HepG2 (cell line): ENCODE data around the gene TBC1D26. TPM values are rescaled to one million over a fixed set of nuclear protein-coding genes. Genes with fewer than 3 reads are reported as not detected.
A peak's percentile ranks its signal among the peaks of the same experiment; 100 is the strongest.

ENCODE experiments used
- DR1 ChIP-seq: sonication (generic); formaldehyde crosslinking; IDR thresholded peaks from 2 replicates; pipeline ENCODE4 v1.8.0; 2021; ENCODE audit warnings: mild to moderate bottlenecking, missing genetic modification reagents, inconsistent platforms
- GATAD1 ChIP-seq: IDR thresholded peaks from 2 replicates; pipeline ENCODE4 v1.6.1; 2016; ENCODE audit warnings: missing genetic modification reagents, missing compliant biosample characterization
- HNRNPLL ChIP-seq: fragments of 200-400 bp; formaldehyde crosslinking; IDR thresholded peaks from 2 replicates; pipeline ENCODE4 v1.6.1; 2017; ENCODE audit warnings: mild to moderate bottlenecking, low read depth, low read length; ENCODE audit not compliant: poor library complexity, severe bottlenecking
- KMT2B ChIP-seq: IDR thresholded peaks from 2 replicates; pipeline ENCODE4 v1.6.1; 2016; ENCODE audit warnings: missing genetic modification reagents, missing compliant biosample characterization
- MXI1 ChIP-seq: IDR thresholded peaks from 3 replicates; pipeline ENCODE4 v1.6.1; 2012; ENCODE audit warnings: low read depth, low read length, inconsistent platforms, borderline replicate concordance
- NR2C2 ChIP-seq: sonication (generic); formaldehyde crosslinking; IDR thresholded peaks from 2 replicates; pipeline ENCODE4 v1.4.0; 2020; ENCODE audit warnings: missing genetic modification reagents, mild to moderate bottlenecking, moderate library complexity, borderline replicate concordance
- ONECUT2 ChIP-seq: sonication (generic); formaldehyde crosslinking; IDR thresholded peaks from 2 replicates; pipeline ENCODE4 v1.4.0; 2020; ENCODE audit warnings: missing genetic modification reagents
- ZFX ChIP-seq: sonication (generic); formaldehyde crosslinking; IDR thresholded peaks from 2 replicates; pipeline ENCODE4 v1.4.0; 2020; ENCODE audit warnings: mild to moderate bottlenecking, low read depth, missing genetic modification reagents, moderate library complexity
- ZNF263 ChIP-seq: sonication (generic); formaldehyde crosslinking; IDR thresholded peaks from 2 replicates; pipeline ENCODE4 v1.4.0; 2020; ENCODE audit warnings: missing genetic modification reagents
- polyA plus RNA-seq, 8 experiments: library from polyadenylated mRNA; depleted of rRNA in 3 of 8; stranded (reverse) in 7 of 8; unstranded in 1 of 8; fragments of >200 nt; fragmentation: Illumina TruSeq in 4 of 8; extraction: Trizol in 4 of 8; gene quantifications; 2 replicates each; pipeline versions ENCODE4 v1.2.1 to v1.2.3, GENCODE V29; 2011 to 2016; ENCODE audit warnings: low read depth in 4 of 8, missing spikeins in 1 of 8, mixed read lengths in 1 of 8; ENCODE audit not compliant: insufficient read depth in 1 of 8
- total RNA-seq, 5 experiments: library from RNA; depleted of rRNA; stranded (reverse); fragments of >200 nt; fragmentation: Illumina TruSeq; extraction: Trizol; gene quantifications; 2 replicates each; pipeline ENCODE4 v1.2.3, GENCODE V29; 2016; ENCODE audit warnings: low read depth in 1 of 5
- TF ChIP-seq, protein P1 (sequence below): sonication (generic); formaldehyde crosslinking; IDR thresholded peaks from 2 replicates; pipeline ENCODE4 v1.4.0; 2020; ENCODE audit warnings: missing genetic modification reagents
- TF ChIP-seq, protein P2 (sequence below): fragments of 450-650 bp; IDR thresholded peaks from 2 replicates; pipeline ENCODE4 v1.6.1; 2016
- TF ChIP-seq, protein P3 (sequence below): sonication (generic); formaldehyde crosslinking; IDR thresholded peaks from 2 replicates; pipeline ENCODE4 v1.5.0; 2020; ENCODE audit warnings: mild to moderate bottlenecking, missing genetic modification reagents, borderline replicate concordance
- TF ChIP-seq, protein P4 (sequence below): sonication (generic); IDR thresholded peaks from 2 replicates; pipeline ENCODE4 v1.6.1; 2016; ENCODE audit warnings: low read depth, borderline replicate concordance
- TF ChIP-seq, protein P5 (sequence below): sonication (generic); formaldehyde crosslinking; IDR thresholded peaks from 2 replicates; pipeline ENCODE4 v1.4.0; 2020; ENCODE audit warnings: mild to moderate bottlenecking, missing genetic modification reagents
- TF ChIP-seq, protein P6 (sequence below): IDR thresholded peaks from 2 replicates; pipeline ENCODE4 v1.6.1; 2016; ENCODE audit warnings: low read depth, borderline replicate concordance

The TBC1D26 gene
- total and polyA plus RNA-seq, 2 of the 13 experiments (the other 11 are each of a cell fraction or from before 2014, with no cell fraction given): 0.33 TPM; not detected in 1

DNA sequence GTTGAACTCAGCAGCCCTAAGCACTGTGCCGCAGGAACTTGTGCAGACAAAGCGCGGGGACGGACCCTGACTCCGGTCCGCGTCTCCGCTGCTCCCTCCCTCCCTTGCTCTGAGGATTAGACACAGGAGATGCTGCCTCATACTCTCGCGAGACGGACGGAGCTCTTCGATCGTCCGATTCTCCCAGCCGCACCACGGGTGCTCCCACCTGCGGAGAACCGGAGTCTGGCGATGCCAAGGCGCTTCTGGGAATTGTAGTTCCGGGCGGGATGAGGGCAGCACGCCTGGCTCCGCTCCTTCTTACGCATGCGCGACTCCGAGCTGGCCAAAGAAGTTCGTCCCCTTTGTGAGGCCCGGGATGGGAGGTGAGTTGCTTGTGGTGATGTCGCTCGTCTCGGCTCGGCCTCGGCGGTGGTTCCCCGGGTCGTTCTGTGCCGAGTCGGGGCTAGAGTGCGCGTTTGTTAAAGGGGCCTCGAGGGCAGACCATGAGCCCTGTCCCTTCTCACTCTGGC, 32.6 kb upstream of the TBC1D26 start, which contains the start of gene ZNF286A (continued):
- TF ChIP-seq NR2C2 (CRISPR knock-in tag): peak; percentile 53
- TF ChIP-seq DR1 (CRISPR knock-in tag): 0 out of 2 replicates have a peak, but pooled peaks have one; percentile 27
- TF ChIP-seq, protein P1, sequence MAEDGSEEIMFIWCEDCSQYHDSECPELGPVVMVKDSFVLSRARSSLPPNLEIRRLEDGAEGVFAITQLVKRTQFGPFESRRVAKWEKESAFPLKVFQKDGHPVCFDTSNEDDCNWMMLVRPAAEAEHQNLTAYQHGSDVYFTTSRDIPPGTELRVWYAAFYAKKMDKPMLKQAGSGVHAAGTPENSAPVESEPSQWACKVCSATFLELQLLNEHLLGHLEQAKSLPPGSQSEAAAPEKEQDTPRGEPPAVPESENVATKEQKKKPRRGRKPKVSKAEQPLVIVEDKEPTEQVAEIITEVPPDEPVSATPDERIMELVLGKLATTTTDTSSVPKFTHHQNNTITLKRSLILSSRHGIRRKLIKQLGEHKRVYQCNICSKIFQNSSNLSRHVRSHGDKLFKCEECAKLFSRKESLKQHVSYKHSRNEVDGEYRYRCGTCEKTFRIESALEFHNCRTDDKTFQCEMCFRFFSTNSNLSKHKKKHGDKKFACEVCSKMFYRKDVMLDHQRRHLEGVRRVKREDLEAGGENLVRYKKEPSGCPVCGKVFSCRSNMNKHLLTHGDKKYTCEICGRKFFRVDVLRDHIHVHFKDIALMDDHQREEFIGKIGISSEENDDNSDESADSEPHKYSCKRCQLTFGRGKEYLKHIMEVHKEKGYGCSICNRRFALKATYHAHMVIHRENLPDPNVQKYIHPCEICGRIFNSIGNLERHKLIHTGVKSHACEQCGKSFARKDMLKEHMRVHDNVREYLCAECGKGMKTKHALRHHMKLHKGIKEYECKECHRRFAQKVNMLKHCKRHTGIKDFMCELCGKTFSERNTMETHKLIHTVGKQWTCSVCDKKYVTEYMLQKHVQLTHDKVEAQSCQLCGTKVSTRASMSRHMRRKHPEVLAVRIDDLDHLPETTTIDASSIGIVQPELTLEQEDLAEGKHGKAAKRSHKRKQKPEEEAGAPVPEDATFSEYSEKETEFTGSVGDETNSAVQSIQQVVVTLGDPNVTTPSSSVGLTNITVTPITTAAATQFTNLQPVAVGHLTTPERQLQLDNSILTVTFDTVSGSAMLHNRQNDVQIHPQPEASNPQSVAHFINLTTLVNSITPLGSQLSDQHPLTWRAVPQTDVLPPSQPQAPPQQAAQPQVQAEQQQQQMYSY: peak; percentile 76; the same call in 1 of the 2 replicates
- TF ChIP-seq, protein P2, sequence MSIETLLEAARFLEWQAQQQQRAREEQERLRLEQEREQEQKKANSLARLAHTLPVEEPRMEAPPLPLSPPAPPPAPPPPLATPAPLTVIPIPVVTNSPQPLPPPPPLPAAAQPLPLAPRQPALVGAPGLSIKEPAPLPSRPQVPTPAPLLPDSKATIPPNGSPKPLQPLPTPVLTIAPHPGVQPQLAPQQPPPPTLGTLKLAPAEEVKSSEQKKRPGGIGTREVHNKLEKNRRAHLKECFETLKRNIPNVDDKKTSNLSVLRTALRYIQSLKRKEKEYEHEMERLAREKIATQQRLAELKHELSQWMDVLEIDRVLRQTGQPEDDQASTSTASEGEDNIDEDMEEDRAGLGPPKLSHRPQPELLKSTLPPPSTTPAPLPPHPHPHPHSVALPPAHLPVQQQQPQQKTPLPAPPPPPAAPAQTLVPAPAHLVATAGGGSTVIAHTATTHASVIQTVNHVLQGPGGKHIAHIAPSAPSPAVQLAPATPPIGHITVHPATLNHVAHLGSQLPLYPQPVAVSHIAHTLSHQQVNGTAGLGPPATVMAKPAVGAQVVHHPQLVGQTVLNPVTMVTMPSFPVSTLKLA: peak; percentile 51; the same call in 1 of the 2 replicates
- TF ChIP-seq ZNF263 (CRISPR knock-in tag): peak; percentile 97
- TF ChIP-seq ZFX (CRISPR knock-in tag): peak; percentile 78
- peak; percentile 46 for TF ChIP-seq HNRNPLL
- TF ChIP-seq GATAD1 (CRISPR knock-in tag): peak; percentile 67
- TF ChIP-seq, protein P3, sequence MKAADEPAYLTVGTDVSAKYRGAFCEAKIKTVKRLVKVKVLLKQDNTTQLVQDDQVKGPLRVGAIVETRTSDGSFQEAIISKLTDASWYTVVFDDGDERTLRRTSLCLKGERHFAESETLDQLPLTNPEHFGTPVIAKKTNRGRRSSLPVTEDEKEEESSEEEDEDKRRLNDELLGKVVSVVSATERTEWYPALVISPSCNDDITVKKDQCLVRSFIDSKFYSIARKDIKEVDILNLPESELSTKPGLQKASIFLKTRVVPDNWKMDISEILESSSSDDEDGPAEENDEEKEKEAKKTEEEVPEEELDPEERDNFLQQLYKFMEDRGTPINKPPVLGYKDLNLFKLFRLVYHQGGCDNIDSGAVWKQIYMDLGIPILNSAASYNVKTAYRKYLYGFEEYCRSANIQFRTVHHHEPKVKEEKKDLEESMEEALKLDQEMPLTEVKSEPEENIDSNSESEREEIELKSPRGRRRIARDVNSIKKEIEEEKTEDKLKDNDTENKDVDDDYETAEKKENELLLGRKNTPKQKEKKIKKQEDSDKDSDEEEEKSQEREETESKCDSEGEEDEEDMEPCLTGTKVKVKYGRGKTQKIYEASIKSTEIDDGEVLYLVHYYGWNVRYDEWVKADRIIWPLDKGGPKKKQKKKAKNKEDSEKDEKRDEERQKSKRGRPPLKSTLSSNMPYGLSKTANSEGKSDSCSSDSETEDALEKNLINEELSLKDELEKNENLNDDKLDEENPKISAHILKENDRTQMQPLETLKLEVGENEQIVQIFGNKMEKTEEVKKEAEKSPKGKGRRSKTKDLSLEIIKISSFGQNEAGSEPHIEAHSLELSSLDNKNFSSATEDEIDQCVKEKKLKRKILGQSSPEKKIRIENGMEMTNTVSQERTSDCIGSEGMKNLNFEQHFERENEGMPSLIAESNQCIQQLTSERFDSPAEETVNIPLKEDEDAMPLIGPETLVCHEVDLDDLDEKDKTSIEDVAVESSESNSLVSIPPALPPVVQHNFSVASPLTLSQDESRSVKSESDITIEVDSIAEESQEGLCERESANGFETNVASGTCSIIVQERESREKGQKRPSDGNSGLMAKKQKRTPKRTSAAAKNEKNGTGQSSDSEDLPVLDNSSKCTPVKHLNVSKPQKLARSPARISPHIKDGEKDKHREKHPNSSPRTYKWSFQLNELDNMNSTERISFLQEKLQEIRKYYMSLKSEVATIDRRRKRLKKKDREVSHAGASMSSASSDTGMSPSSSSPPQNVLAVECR (CRISPR knock-in tag): peak; percentile 43; the same call in 1 of the 2 replicates
- TF ChIP-seq, protein P4, sequence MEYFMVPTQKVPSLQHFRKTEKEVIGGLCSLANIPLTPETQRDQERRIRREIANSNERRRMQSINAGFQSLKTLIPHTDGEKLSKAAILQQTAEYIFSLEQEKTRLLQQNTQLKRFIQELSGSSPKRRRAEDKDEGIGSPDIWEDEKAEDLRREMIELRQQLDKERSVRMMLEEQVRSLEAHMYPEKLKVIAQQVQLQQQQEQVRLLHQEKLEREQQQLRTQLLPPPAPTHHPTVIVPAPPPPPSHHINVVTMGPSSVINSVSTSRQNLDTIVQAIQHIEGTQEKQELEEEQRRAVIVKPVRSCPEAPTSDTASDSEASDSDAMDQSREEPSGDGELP: peak; percentile 60; the same call in 1 of the 2 replicates
- TF ChIP-seq KMT2B: peak; percentile 55; the same call in 1 of the 2 replicates
- TF ChIP-seq, protein P5, sequence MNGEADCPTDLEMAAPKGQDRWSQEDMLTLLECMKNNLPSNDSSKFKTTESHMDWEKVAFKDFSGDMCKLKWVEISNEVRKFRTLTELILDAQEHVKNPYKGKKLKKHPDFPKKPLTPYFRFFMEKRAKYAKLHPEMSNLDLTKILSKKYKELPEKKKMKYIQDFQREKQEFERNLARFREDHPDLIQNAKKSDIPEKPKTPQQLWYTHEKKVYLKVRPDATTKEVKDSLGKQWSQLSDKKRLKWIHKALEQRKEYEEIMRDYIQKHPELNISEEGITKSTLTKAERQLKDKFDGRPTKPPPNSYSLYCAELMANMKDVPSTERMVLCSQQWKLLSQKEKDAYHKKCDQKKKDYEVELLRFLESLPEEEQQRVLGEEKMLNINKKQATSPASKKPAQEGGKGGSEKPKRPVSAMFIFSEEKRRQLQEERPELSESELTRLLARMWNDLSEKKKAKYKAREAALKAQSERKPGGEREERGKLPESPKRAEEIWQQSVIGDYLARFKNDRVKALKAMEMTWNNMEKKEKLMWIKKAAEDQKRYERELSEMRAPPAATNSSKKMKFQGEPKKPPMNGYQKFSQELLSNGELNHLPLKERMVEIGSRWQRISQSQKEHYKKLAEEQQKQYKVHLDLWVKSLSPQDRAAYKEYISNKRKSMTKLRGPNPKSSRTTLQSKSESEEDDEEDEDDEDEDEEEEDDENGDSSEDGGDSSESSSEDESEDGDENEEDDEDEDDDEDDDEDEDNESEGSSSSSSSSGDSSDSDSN: 0 out of 2 replicates have a peak, but pooled peaks have one; percentile 20
- TF ChIP-seq, protein P6, sequence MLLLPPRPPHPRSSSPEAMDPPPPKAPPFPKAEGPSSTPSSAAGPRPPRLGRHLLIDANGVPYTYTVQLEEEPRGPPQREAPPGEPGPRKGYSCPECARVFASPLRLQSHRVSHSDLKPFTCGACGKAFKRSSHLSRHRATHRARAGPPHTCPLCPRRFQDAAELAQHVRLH (CRISPR knock-in tag): peak; percentile 51; the same call in 1 of the 2 replicates
- TF ChIP-seq ONECUT2 (CRISPR knock-in tag): peak; percentile 60; the same call in 1 of the 2 replicates
- TF ChIP-seq MXI1: peak; percentile 50; the same call in 1 of the 3 replicates
